GM12878 (cell line): Measurements from ENCODE around the gene IGLL1.
"Not testable (repeated sequence)": the region's sequence is repeated elsewhere in the genome, so short reads cannot be mapped to it uniquely, and the experiment has no call there.

ENCODE experiments used
- CBFB ChIP-seq: IDR thresholded peaks from 2 replicates; pipeline ENCODE4 v1.6.1; 2016; ENCODE audit warnings: antibody characterized with exemption, low read depth
- CEBPB ChIP-seq, 2 experiments: fragments of 150-350 bp in 1 of 2; IDR thresholded peaks; 2 replicates each; pipeline ENCODE4 v1.6.1; 2012 to 2014; ENCODE audit warnings: low read depth in 2 of 2, low read length in 2 of 2, borderline replicate concordance in 1 of 2, inconsistent platforms in 1 of 2
- CHD2 ChIP-seq: IDR thresholded peaks from 2 replicates; pipeline ENCODE4 v1.6.1; 2011; ENCODE audit warnings: low read depth, low read length, improper control_type of control experiment, borderline replicate concordance
- MAX ChIP-seq: IDR thresholded peaks from 2 replicates; pipeline ENCODE4 v1.6.1; 2012; ENCODE audit warnings: low read depth, low read length, improper control_type of control experiment
- PBX3 ChIP-seq: IDR thresholded peaks from 2 replicates; pipeline ENCODE4 v1.6.1; 2011; ENCODE audit warnings: mild to moderate bottlenecking, low read depth, low read length, moderate library complexity; ENCODE audit not compliant: insufficient replicate concordance
- PKNOX1 ChIP-seq: fragments of 450-650 bp; IDR thresholded peaks from 2 replicates; pipeline ENCODE4 v1.6.1; 2016; ENCODE audit warnings: mild to moderate bottlenecking
- POLR2AphosphoS5 ChIP-seq: IDR thresholded peaks from 2 replicates; pipeline ENCODE4 v1.6.1; 2011; ENCODE audit warnings: mild to moderate bottlenecking, low read length, inconsistent platforms
- RAD51 ChIP-seq: fragments of 450-650 bp; IDR thresholded peaks from 2 replicates; pipeline ENCODE4 v1.6.1; 2016; ENCODE audit warnings: moderate library complexity, mild to moderate bottlenecking, inconsistent platforms
- SMC3 ChIP-seq: IDR thresholded peaks from 2 replicates; pipeline ENCODE4 v1.6.1; 2011; ENCODE audit warnings: low read length, improper control_type of control experiment, borderline replicate concordance
- SRF ChIP-seq, 2 experiments: IDR thresholded peaks; 2 replicates each; pipeline ENCODE4 v1.6.1; 2011; ENCODE audit warnings: low read depth in 2 of 2, low read length in 2 of 2, mild to moderate bottlenecking in 1 of 2, moderate library complexity in 1 of 2
- ZNF592 ChIP-seq: fragments of 450-650 bp; IDR thresholded peaks from 2 replicates; pipeline ENCODE4 v1.6.1; 2017; ENCODE audit warnings: mild to moderate bottlenecking, moderate library complexity

- TF ChIP-seq PKNOX1; RAD51; PBX3; MAX; ZNF592; CBFB; CEBPB (IDR thresholded peaks at IDR 0.05; ENCODE audit: borderline replicate concordance in 1 of 2, low read depth in 2 of 2, low read length in 2 of 2); SMC3; SRF (IDR thresholded peaks at IDR 0.05; ENCODE audit: low read depth in 2 of 2, low read length in 2 of 2); POLR2AphosphoS5; CHD2: not testable (repeated sequence)
These were observed 40.3 kb downstream of the IGLL1 start for GRCh38 chr22:23539839-23540198.
